GM18505 (cell line): ENCODE data around the gene TDRKH.

Source experiments
- ATAC-seq: cut with Tn5 transposase; IDR thresholded peaks from one replicate; pipeline ENCODE4 v1.9.1; 2021; ENCODE audit not compliant: unreplicated experiment
- POLR2A ChIP-seq: IDR thresholded peaks from 4 replicates; pipeline ENCODE4 v1.6.1; 2011; ENCODE audit warnings: borderline replicate concordance; ENCODE audit not compliant: insufficient read depth, insufficient read length; ENCODE audit errors: extremely low read depth

Gene TDRKH

GRCh38 chr1:151816548-151817352, 26.4 kb upstream of the TDRKH start:
- no peak for ATAC-seq
- no peak for TF ChIP-seq POLR2A

- TF ChIP-seq POLR2A: no peak
- no peak for ATAC-seq
These were observed 25.5 kb upstream of the TDRKH start for GRCh38 chr1:151815716-151816327.

- ATAC-seq: no peak
- TF ChIP-seq POLR2A: no peak
These were observed 24.8 kb upstream of the TDRKH start for GRCh38 chr1:151814971-151815545.

- TF ChIP-seq POLR2A: no peak
- ATAC-seq: no peak
These were observed 24.1 kb upstream of the TDRKH start for GRCh38 chr1:151814426-151814825.

- no peak for TF ChIP-seq POLR2A
- no peak for ATAC-seq
These were observed 23.1 kb upstream of the TDRKH start for GRCh38 chr1:151813271-151813977.

- ATAC-seq: no peak
- TF ChIP-seq POLR2A: no peak
These were observed 20.9 kb upstream of the TDRKH start for GRCh38 chr1:151811181-151811580.

- no peak for TF ChIP-seq POLR2A
These were observed 19.8 kb upstream of the TDRKH start for GRCh38 chr1:151809985-151810556.

GRCh38 chr1:151809290-151809984, 19.1 kb upstream of the TDRKH start:
- ATAC-seq: no peak
- TF ChIP-seq POLR2A: no peak

More at GRCh38 chr1:151809985-151810556, 19.8 kb upstream of the TDRKH start:
- ATAC-seq: no peak

- TF ChIP-seq POLR2A: no peak
- ATAC-seq: no peak
These were observed 17.5 kb upstream of the TDRKH start for GRCh38 chr1:151807766-151808165.

DNA sequence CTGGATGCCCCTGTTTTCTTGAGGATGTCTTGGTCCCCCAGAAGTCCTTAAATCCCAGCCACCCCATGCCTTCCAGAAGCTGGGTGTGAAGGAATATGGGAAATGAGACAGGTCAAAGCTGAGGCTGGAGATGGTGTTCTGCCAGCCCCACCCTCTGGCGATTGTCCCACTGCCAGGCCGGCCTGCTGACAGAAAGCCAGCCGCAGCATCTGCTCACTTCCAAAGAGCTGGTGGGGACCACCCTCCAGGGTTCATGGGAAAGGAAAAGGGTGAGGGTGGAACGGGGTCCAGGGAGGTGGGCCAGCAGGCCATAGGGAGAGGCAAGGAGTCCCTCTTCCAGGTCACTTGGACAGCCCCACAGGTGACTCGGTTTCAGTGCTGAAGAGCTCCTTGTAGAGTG, 16.8 kb upstream of the TDRKH start:
- no peak for ATAC-seq
- TF ChIP-seq POLR2A: no peak

DNA sequence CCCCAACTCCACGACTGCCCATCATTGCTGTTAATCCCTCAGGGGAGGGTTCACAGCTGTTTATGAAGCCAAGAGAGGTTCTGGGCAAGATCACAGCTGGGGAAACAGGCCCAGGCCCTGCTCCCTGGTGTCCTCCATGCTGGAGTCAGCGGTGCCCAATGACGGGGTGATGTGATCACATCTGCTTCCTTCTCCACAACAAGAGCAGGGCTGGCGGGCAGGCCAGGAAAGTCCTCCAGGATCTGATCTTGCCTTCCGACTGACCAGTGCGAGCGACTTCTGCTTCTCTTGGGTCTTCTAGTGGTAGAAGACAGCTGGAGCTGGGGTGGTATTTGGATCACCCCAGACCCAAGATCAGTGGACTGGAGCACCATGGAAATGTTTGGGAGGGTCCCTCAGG, 15.9 kb upstream of the TDRKH start:
- ATAC-seq: no peak
- no peak for TF ChIP-seq POLR2A

GRCh38 chr1:151805066-151805820, 14.9 kb upstream of the TDRKH start, which contains the start of gene LINGO4:
LINGO4 (minus strand) TSS chr1:151805419; CDS start chr1:151802704, 2,715 bp downstream.
- no peak for TF ChIP-seq POLR2A
- no peak for ATAC-seq
